Esophagus squamous epithelium (tissue), 5 donors: Measurements from ENCODE around the gene LRRC18. TPM values are rescaled to one million over a fixed set of nuclear protein-coding genes. Genes with fewer than 3 reads are reported as not detected.

ENCODE experiments used
- DNase-seq: peaks from one replicate; lab custom pipeline; 2025; lab: John Stamatoyannopoulos, UW
- H3K27ac ChIP-seq, 4 donors: fragments of 200-600 bp; sonication (generic); one replicate each; pipeline ENCODE4 v1.5.1; 2016 to 2019; ENCODE audit warnings: mild to moderate bottlenecking in 1 of 4
- H3K27me3 ChIP-seq, 4 donors: fragments of 200-600 bp; sonication (generic); 1 replicate in 3 of 4; 2 replicates in 1 of 4; pipeline versions ENCODE4 v1.5.1 to v1.6.0; 2017 to 2021; ENCODE audit warnings: antibody characterized with exemption in 1 of 4
- H3K36me3 ChIP-seq, 3 donors: fragments of 200-600 bp; sonication (generic); one replicate each; pipeline ENCODE4 v1.5.1; 2016 to 2019
- H3K4me1 ChIP-seq, 3 donors: fragments of 200-600 bp; sonication (generic); one replicate each; pipeline ENCODE4 v1.5.1; 2017 to 2019
- H3K4me3 ChIP-seq, 4 donors: fragments of 200-600 bp; sonication (generic); 1 replicate in 3 of 4; 2 replicates in 1 of 4; pipeline ENCODE4 v1.5.1; 2016 to 2019; ENCODE audit warnings: mild to moderate bottlenecking in 2 of 4, moderate library complexity in 1 of 4
- H3K9me3 ChIP-seq, 3 donors: fragments of 200-600 bp; sonication (generic); one replicate each; pipeline ENCODE4 v1.5.1; 2016 to 2019
- CTCF ChIP-seq, 6 experiments: fragments of 450-650 bp in 4 of 6; fragments of 200-600 bp in 2 of 6; sonication (generic) in 2 of 6; IDR thresholded peaks; one replicate each; pipeline ENCODE4 v1.5.1; 2016 to 2019; ENCODE audit warnings: antibody characterized with exemption in 6 of 6, mild to moderate bottlenecking in 4 of 6, moderate library complexity in 4 of 6
- POLR2A ChIP-seq, 4 donors: fragments of 450-650 bp; IDR thresholded peaks; one replicate each; pipeline ENCODE4 v1.6.1; 2017; ENCODE audit warnings: antibody characterized with exemption in 4 of 4, mild to moderate bottlenecking in 4 of 4, moderate library complexity in 3 of 4
- WGBS, 2 donors: methylation state at CpG; one replicate each; pipeline ENCODE4 v1.1.5; 2018; 5-methylcytosine and 5-hydroxymethylcytosine counted together
- intact Hi-C: fragments of 100-400 bp; cut with DNase I; formaldehyde crosslinking; loops from one replicate; pipeline ENCODE4 v1.15.0; 2022
- total RNA-seq, 4 donors: library from RNA; depleted of rRNA; stranded (reverse); fragments of >200 nt; gene quantifications; one replicate each; pipeline ENCODE4 v1.1.0, GENCODE V29; 2016
- donor health status: DM: yes; HTN: yes; CAD: no.

Gene LRRC18
- total RNA-seq, 4 donors from 2014 or later: 0.19 TPM; not detected in 3

- Histone ChIP-seq H3K27me3 (peaks cover 0 to 10% (median 0%) of the 10 kb centered on the region in 4 donors), H3K4me3 (no peak overlapping the region), H3K9me3 (no peaks in the 10 kb centered on the region), H3K4me1 (peaks cover 0 to 4% (median 0%) of the 10 kb centered on the region in 3 donors), H3K36me3 (no peaks in the 10 kb centered on the region), H3K27ac (no peak overlapping the region)
- WGBS, 2 donors: 86% methylated on average over 6 of the region's 14 CpGs; no CpG with 5 or more reads in 1 of the 2 donors
- DNase-seq: no peak
- intact Hi-C loops: loop anchor here (10.0 kb wide), 1 partner anchor 545 kb away; no protein-coding TSS in a partner anchor
- TF ChIP-seq POLR2A (IDR thresholded peaks at IDR 0.05) (no peak), CTCF (IDR thresholded peaks at IDR 0.05) (no peak)
Observed at GRCh38 chr10:48970046-48970445, 30.4 kb upstream of the LRRC18 start.

- WGBS, 2 donors: 81 to 82% methylated on average over 2 of the region's 3 CpGs
- no peak for DNase-seq
- H3K27ac ChIP-seq: no peak overlapping the region
- H3K4me1 ChIP-seq: no peaks in the 10 kb centered on the region
- TF ChIP-seq CTCF (IDR thresholded peaks at IDR 0.05): no peak
- no peak for TF ChIP-seq POLR2A (IDR thresholded peaks at IDR 0.05)
- H3K9me3 ChIP-seq: no peaks in the 10 kb centered on the region
- H3K4me3 ChIP-seq: no peak overlapping the region
- peaks cover 0 to 7% (median 0%) of the 10 kb centered on the region in 4 donors for H3K27me3 ChIP-seq
- intact Hi-C loops: no loop called here
- H3K36me3 ChIP-seq: no peaks in the 10 kb centered on the region
Observed at GRCh38 chr10:48968036-48968435, 28.4 kb upstream of the LRRC18 start.

GRCh38 chr10:48965460-48965859 is 25.8 kb upstream of the LRRC18 start:
- Histone ChIP-seq H3K36me3 (no peaks in the 10 kb centered on the region), H3K4me3 (no peak overlapping the region), H3K9me3 (no peaks in the 10 kb centered on the region), H3K27ac (no peak overlapping the region), H3K27me3 (peaks cover 0 to 8% (median 0%) of the 10 kb centered on the region in 4 donors), H3K4me1 (no peaks in the 10 kb centered on the region)
- TF ChIP-seq CTCF (IDR thresholded peaks at IDR 0.05): no peak
- no peak for TF ChIP-seq POLR2A (IDR thresholded peaks at IDR 0.05)
- no peak for DNase-seq
- WGBS, 2 donors: 82 to 95% methylated on average over 4 of the region's 4 CpGs
- intact Hi-C loops: no loop called here

GRCh38 chr10:48964038-48964437 is 24.4 kb upstream of the LRRC18 start:
- TF ChIP-seq POLR2A (IDR thresholded peaks at IDR 0.05) (no peak), CTCF (IDR thresholded peaks at IDR 0.05) (no peak)
- intact Hi-C loops: no loop called here
- H3K4me1 ChIP-seq: no peaks in the 10 kb centered on the region
- peaks cover 0 to 8% (median 0%) of the 10 kb centered on the region in 4 donors for H3K27me3 ChIP-seq
- no peak for DNase-seq
- no peaks in the 10 kb centered on the region for H3K9me3 ChIP-seq
- no peak overlapping the region for H3K4me3 ChIP-seq
- WGBS, 2 donors: 93 to 100% methylated on average over 1 of the region's 1 CpG
- no peaks in the 10 kb centered on the region for H3K36me3 ChIP-seq
- no peak overlapping the region for H3K27ac ChIP-seq

GRCh38 chr10:48958598-48959190 is 19.1 kb upstream of the LRRC18 start:
- H3K4me1 ChIP-seq: no peaks in the 10 kb centered on the region
- TF ChIP-seq CTCF (IDR thresholded peaks at IDR 0.05): no peak
- no peak for TF ChIP-seq POLR2A (IDR thresholded peaks at IDR 0.05)
- H3K36me3 ChIP-seq: no peaks in the 10 kb centered on the region
- no peak for DNase-seq
- no peak overlapping the region for H3K4me3 ChIP-seq
- intact Hi-C loops: no loop called here
- H3K27ac ChIP-seq: no peak overlapping the region
- WGBS, 2 donors: 70 to 75% methylated on average over 1 of the region's 1 CpG
- H3K27me3 ChIP-seq: peaks cover 0 to 5% (median 0%) of the 10 kb centered on the region in 4 donors
- H3K9me3 ChIP-seq: no peaks in the 10 kb centered on the region
